ENCODE measurements around the gene ZNF598.

The ZNF598 gene

DNA sequence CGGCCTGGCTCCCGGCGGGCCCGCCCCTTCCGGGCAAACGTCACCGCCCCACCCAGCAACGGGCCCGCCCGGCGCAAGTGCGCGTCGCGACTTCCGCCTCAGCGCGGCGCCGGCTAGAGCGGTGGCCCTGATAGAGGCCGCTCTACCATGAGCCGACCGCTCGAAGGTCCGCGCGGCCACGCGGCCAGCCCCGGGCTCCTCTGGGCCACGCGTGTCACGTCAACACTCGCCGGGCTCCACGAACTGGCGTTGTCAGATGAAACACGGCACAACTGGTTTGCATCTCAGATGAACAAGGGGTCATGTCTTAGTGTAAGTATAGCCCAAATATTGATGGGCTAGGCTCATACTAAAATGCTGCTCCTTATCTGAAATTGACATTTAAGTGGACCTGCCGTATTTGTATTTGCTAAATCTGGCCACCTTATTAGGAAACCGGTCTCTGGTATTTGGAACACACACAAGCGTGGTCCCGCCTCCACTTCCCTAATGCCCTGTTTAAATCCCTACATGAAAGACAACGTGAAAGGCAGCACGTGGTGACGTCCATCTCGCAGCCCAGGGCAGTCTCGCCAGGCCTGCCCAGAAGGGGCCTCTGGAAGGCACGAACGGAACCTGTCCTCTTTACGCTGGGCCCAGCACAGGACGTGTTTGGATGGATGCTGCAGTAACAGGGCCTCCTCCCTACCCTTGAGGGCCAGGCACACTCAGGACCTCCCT lies at the start of gene ZNF598:
TSS of gene ZNF598 (minus strand) at position 31 of the 720 bp plus-strand sequence.
- DNase-seq, result peak; percentile 49

DNA sequence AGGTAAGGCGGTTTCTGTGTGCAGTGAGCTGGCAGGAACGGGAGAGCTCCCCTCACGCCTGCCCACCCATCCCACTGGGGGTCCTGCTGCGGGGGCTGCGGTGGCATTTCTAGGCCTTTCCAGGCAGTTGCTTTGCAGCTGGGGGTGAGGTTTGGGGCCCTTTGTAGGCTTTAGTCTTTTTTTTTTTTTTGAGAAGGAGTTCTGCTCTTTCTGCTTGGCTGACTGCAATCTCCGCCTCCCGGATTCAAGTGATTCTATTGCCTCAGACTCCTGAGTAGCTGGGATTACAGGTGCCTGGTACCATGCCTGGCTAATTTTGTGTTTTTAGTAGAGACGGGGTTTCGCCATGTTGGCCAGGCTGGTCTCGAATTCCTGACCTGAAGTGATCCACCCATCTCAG lies 49.3 kb upstream of the ZNF598 start:
- DNase-seq, result no peak

DNA sequence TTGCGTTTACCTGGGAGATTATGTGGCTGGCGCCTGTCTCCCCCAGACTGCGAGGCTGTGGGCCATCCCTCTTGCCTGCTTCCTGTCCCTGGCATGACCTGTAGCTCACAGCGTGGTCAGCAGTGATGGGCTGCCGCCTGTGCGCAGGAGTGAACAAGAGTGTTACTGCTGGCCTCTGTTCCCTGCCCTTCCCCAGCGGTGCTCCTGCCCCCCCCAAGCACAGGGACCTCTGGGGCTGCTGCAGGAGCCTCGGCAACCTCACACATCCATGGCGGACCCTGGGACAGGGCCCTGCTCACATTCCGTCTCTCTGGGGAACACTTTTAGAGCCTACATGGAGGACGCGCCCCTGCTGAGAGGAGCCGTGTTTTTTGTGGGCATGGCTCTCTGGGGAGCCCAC lies 48.8 kb upstream of the ZNF598 start:
- DNase-seq, result no peak

GRCh38 chr16:2057438-2057837 lies 47.8 kb upstream of the ZNF598 start:
- DNase-seq, result no peak

DNA sequence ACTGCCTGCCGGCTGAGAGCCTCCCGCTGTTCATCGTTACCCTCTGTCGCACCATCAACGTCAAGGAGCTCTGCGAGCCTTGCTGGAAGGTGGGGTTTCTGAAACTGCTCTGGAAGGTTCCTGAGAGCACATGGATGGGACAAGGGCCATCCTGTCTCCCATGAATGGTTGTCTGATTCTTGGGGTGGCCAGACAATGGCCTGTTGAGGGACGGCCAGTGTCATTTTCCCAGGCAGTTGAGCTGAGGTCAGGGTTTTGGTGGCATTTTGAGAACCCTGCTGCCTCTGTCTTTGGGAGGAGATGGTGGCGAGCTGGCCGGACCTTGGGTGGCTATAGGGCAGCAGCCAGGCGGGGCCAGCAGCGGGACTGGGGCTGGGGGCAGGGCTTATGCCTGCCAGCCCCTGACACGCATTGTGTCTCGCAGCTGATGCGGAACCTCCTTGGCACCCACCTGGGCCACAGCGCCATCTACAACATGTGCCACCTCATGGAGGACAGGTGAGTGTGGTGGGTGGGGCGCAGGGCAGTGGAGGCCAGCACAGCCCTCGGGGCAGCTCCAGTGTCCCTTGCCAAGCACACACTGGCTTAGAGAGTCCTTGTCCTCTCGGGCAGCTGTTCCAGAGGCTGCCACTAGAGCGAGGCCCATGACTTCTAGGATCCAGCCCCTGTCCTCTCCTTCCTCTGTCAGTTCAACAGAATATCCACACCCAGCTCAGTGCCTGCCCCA lies 47.2 kb upstream of the ZNF598 start:
- DNase-seq, result no peak

GRCh38 chr16:2056077-2056476 lies 46.5 kb upstream of the ZNF598 start:
- DNase-seq, result no peak

DNA sequence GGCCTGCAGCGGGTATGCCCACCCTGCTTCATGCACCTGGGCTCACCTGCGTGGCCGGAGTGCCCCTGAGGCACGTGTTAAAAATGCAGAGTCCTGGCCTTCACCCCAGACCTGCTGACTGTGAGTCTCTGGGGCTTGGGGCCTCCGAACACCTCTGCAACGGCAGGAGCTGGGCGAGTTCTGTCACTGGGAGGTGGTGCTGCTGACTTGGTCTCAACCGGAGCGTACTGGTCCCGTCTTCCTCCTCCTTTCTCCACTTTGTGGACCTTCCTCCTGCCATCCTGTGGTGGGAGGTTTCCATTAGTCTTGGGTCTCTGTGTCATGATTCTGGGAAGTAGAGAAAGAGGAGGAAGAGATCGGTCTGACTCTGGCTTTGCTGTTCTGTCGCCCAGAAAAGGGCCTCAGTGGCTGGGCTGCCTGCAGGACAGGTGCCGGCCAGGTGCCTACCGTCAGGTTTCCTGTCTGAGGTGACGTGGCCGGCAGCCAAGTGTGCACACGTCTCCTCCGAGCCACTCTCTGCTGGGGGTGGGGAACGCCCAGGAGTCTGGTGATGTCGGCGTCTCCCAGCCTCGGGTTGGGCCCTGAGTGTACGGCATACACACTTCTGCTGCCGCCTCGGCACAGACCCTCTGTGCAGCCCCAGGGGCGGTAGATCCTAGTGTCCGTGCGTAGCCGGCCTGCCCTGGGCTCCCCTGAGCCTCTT lies 45.1 kb upstream of the ZNF598 start:
- no peak for DNase-seq

DNA sequence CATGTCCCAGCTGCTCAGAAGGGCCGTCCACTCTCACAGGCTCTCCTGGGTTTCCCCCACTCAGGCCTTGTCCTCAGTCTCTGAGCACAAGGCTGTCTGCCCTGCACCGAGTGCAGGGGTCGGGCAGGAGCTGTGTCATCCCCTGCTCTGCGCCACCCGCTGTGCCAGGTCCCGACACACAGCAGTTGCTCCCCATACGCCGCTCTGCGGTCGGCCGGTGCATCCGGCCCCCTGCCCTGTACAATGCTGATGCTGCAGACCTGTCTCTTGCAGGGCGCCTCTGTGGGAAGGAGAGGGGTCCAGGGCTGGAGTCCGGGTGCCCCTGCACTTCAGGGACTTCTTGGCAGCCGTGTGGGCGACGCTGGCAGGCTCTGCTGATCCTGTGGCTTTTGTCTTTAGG lies 44.3 kb upstream of the ZNF598 start:
- no peak for DNase-seq

DNA sequence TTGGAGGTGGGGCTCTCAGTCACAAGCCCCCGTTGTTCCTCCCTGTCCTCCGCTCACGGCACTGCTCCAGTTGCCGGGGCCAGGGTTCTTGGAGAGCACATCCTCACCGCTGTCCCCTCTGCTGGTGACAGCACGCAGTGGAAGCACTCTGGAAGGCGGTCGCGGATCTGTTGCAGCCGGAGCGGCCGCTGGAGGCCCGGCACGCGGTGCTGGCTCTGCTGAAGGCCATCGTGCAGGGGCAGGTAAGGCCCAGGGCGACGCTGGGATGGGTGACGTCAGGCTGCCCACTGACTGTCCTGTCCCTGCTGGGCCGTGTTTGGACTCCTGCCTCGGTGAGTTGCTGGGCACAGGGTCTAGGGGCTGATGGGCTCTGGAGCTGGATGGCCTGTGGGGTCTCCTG lies 43.6 kb upstream of the ZNF598 start:
- DNase-seq, result no peak

- no peak for DNase-seq
These were observed 38.5 kb upstream of the ZNF598 start for GRCh38 chr16:2048116-2048543.

DNA sequence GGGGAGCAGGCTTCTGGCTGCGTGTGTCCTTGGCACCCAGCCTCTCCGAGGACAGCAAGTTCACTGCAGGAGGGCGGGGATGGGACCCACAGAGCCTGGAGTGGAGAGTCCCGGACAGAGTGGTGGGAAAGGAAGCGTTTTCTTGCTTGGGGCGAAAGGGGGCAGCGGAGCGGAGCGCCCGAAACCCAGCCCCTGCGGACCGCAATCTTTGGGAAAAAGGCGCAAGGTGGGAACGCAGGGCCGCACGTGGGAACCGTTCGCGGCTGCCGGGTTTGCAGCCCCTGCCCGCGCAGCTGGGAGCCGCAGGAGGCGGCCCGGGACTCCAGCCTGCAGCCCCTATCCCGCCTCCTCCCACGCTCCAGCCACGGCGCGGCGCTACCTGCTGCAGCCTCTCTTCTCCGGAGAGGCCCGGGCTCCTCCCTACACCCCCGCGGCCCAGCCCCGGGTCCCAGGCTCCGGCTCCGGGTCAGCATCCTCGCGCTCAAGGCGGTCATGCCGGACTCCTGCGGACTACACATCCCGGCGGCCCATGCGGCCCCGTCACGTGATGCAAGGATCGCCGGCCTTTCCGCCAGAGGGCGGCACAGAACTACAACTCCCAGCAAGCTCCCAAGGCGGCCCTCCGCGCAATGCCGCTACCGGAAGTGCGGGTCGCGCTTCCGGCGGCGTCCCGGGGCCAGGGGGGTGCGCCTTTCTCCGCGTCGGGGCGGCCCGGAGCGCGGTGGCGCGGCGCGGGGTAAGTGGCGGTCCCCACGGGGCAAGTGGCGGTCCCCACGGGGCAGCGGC lies 37.9 kb upstream of the ZNF598 start, which contains the start of the genes NTHL1 and TSC2:
TSS of gene NTHL1 (minus strand) at position 505 of the 786 bp plus-strand sequence. CDS start at position 494, 11 bp downstream.
TSS of gene TSC2 (plus strand) at position 656 of the 786 bp plus-strand sequence. CDS start 631 bp downstream, outside the sequence.
- peak; percentile 78 for DNase-seq

DNA sequence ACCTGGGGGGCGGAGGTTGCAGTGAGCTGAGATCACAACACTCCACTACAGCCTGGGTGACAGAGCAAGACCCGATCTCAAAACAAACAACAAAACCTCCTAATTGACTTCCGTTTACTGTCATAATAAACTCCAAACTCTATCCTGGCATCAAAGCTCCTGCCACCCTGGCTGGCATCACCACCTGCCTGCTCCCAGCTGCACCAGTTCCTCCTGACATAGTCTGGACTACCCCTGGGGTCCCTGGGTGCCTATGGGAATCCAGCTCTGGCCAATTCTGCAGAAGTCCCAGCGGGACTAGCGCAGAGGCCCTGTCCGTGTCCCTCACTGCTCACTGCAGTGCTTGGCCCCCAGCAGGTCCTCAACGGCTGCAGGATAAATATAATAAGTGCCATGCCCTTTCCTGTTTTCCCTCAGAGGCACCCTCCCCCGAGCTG lies 37.3 kb upstream of the ZNF598 start:
- no peak for DNase-seq

DNA sequence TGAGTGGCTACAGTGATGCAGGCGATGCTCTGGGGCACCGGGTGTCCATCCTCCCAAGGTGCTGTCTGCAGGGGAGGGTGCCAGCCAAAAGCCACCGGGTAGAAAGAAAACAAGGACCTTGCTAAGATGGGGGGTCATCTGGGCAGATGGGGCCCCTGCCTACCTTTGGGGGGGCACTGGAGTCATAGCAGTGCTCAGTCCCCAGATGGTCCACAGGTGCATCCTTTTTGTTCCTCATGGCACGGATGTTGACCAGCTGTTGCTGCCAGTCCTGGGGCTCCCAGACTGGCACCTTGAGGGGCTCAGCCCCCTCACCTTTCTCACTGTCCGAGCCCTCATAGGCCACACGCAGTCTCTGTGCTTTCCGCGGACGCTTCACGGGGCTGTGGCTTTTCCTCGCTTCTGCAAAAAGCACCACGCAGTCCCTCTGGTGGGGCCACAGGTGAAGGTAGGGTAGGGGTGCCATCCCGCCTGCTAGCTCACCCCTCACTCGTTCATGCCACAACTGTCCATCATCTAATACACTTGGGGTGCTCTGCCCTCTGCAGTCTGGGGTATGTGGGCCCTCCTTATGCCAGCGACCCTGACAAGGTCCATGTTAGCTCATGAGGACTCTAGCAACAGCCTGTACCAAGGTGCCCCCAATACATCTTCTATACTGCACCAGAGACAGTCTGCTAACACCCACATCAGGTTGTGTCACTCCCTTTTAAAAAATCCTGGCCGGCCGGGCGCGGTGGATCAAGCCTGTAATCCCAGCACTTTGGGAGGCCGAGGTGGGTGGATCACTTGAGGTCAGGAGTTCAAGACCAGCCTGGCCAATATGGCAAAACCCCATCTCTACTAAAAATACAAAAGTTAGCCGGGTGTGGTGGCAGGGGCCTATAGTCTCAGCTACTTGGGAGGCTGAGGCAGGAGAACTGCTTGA lies 36.6 kb upstream of the ZNF598 start:
- no peak for DNase-seq

GRCh38 chr16:2044541-2044940 lies 34.9 kb upstream of the ZNF598 start:
- no peak for DNase-seq

- no peak for DNase-seq
These were observed 34.2 kb upstream of the ZNF598 start for GRCh38 chr16:2043667-2044451.

GRCh38 chr16:2042986-2043666 lies 33.5 kb upstream of the ZNF598 start:
- no peak for DNase-seq

- DNase-seq, result no peak
These were observed 32.8 kb upstream of the ZNF598 start for GRCh38 chr16:2042171-2042985.

DNA sequence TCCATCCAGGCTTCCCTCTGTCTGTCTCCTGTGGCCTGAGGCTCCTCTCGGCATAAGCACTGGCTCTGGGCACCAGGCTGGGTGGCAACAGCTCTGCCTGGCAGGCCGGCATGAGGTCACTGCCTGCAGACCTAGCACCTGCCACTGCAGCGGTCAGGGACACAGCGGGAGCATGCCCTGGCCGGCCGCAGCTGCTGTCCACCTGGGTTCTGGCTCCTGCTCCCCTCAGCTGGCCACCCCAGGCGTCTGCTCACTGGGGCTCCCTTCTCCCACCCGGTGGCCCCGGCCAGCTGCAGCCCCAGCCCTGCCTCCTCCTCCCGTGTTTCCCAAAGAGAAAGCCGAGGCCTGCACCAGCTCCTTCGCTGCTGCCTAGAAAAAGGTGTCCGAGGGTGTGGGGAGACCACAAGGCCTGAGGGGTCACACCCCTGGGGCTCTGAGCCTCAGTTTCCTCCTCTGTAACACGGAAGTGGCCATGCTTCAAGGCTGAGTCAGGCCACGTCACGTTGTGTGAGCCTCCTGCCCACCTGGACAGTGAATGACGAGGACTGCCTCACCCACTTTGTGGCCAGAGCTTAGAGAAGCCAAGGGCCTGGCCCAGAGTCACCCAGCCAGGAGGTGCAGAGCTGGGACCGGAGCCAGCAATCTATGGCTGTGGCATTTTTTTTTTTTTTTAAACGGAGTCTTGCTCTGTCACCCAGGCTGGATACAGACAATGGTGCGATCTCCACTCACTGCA lies 31.3 kb upstream of the ZNF598 start:
- DNase-seq, result no peak
